Measurements from ENCODE around the gene ARHGEF17.

GRCh38 chr11:73322382-73323306, 14.6 kb downstream of the ARHGEF17 start:
- no peak for TF ChIP-seq POLR2A (IDR thresholded peaks at IDR 0.05)
- TF ChIP-seq, protein P1, sequence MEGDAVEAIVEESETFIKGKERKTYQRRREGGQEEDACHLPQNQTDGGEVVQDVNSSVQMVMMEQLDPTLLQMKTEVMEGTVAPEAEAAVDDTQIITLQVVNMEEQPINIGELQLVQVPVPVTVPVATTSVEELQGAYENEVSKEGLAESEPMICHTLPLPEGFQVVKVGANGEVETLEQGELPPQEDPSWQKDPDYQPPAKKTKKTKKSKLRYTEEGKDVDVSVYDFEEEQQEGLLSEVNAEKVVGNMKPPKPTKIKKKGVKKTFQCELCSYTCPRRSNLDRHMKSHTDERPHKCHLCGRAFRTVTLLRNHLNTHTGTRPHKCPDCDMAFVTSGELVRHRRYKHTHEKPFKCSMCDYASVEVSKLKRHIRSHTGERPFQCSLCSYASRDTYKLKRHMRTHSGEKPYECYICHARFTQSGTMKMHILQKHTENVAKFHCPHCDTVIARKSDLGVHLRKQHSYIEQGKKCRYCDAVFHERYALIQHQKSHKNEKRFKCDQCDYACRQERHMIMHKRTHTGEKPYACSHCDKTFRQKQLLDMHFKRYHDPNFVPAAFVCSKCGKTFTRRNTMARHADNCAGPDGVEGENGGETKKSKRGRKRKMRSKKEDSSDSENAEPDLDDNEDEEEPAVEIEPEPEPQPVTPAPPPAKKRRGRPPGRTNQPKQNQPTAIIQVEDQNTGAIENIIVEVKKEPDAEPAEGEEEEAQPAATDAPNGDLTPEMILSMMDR (IDR thresholded peaks at IDR 0.05), result no peak

Measured in thyroid gland (tissue), 4 donors.